G401 (cell line): ENCODE measurements around the gene MYDGF. TPM values are rescaled to one million over a fixed set of nuclear protein-coding genes. Genes with fewer than 3 reads are reported as not detected.
"Not testable (repeated sequence)": the region's sequence is repeated elsewhere in the genome, so short reads cannot be mapped to it uniquely, and the experiment has no call there.

ENCODE experiments used
- DNase-seq: peaks from one replicate; pipeline ENCODE4 v3.0.0-alpha.2; 2015; ENCODE audit warnings: low spot score
- in situ Hi-C: cut with HindIII; loops from 2 replicates; pipeline ENCODE4 v1.10.0; 2016; ENCODE audit warnings: low sequenced_read_pairs, mixed read lengths
- total RNA-seq: library from RNA; depleted of rRNA; stranded (reverse); fragments of >200 nt; shearing (Covaris generic); gene quantifications from 2 replicates; pipeline ENCODE4 v1.2.3, GENCODE V29; 2014

The MYDGF gene
- total RNA-seq, 1 experiment from 2014 or later = 182 TPM

DNA sequence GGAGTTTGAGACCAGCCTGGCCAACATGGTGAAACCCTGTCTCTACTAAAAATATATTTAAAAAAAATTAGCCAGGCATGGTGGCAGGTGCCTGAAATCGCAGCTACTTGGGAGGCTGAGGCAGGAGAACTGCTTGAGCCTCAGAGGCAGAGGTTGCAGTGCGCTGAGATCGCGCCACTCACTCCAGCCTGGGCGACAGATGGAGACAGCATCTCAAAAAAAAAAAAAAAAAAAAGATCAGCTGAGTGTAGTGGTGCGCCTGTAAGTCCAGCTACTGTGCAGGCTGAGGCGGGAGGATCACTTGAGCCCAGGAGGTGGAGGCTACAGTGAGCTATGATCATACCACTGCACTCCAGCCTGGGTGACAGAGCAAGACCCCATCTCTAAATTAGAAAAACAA lies 9.9 kb upstream of the MYDGF start:
- DNase-seq = not testable (repeated sequence)

DNA sequence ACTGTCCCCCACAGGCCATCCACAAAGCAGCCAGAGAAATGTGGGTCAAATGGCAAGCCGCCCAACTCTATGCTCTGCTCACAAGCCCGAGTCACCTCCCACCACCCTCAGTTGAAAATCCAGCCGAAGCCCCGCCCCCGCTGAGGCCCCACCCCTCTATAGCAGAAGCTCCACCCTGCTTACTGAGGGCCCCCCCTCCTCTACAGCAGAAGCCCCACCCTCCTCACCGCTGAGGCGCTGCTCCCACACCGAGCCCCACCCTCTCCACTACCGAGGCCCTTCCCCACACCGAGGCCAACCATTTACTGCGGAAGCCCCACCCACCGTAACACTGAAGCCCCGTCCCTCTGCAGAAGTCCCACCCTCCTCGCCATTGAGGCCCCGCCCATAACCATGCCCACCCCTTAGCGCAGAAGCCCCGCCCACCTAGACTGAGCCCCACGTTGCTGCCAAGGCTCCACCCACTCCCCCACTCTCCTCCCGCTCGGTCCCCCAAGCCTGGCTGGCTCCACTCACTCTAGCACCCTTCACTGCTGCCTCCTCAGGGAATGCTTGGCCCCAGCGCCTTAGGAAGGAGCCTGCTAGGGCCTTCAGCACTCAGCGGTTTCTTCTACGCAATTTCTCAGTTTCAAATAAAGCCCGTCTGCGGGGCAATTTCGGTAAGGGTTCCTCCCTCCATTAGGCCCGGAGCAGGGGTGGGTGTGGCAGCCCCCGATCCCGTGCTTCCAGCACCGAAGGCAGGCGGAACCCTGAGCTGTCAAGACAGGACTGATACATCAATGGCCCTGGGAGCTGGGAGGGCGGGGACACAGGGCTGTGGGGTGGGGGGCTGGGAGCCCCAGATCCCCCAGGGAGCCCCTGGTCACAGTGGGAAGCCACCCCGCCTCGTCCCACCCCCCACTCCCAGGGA lies 9.0 kb upstream of the MYDGF start:
- in situ Hi-C loops = no loop called here
- peak; percentile 72 for DNase-seq

More for the DNA sequence above, 9.9 kb upstream of the MYDGF start:
- in situ Hi-C loops = not testable (repeated sequence)

DNA sequence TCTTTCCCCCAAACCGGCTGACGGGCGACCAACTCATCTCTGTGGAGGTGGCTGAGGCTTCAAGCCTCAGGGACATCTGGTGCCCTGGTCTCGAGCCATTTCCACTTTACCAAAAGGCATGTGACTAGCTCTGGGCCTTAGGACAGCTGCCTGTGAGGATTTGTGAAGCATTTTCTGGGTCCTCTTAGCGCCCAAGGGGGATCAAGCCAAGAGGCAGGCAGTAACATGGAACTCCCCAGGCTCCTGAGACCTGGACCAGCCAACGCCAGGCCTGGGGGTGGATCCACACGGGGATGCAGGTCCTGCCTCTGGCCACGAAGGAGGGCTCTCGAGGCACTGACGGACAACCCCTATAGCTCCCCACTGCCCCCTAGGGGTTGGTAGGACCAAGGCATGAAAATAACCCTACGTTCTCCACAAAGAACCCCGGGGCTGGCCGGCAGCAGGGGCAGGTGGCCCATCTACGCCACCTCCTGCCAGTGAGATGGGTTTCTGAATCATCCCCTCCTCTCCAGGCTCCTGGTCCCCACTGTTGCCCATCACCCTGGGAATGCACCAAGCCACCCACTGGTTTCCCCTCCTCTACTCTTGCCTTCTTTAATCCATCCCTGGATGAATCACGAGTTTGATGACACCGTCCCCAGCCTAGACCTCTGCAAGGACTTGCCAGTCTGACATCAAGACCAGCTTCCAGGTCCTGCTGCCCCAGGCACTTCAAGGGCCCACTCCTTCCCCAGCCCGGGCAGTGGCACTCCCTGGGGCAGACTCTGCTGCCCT lies 7.0 kb upstream of the MYDGF start:
- in situ Hi-C loops = no loop called here

DNA sequence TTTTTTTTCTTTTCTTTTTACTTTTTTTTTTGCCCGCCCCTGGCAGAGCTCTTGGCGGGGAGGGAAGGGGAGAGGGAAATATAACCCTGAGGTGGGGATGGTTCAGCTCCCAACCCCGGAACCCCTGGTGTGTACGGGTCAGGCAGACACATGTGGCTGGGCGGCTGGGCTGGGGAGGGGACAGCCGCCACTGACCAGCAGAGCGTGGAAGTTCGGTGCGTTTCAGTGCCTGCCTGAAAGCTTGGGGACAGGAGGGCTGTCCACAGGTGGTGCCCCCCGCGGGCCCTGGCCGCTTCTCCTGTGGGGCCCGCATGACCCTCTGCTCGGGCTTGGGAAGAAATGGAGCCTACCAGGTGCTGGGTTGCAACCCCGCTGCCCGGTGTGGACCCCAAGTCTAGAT lies 5.2 kb upstream of the MYDGF start:
- in situ Hi-C loops = no loop called here
- DNase-seq = no peak

More for the DNA sequence above, 7.0 kb upstream of the MYDGF start:
- peak; percentile 86 for DNase-seq

DNA sequence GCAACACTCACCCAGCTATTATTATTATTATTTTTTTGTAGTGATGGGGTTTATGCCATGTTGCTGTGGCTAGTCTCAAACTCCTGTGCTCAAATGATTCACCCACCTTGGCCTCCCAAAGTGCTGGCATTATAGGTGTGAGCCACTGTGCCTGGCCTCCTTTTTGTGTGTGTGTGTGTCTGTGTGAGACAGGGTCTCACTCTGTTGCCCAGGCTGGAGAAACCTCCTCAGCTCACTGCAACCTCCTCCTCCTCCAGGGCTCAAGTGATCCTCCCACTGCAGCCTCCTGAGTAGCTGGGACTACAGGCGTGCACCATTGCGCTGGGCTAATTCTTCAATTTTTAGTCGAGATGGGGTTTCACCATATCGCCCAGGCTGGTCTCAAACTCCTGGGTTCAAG lies 3.6 kb upstream of the MYDGF start:
- DNase-seq = no peak
- in situ Hi-C loops = no loop called here

DNA sequence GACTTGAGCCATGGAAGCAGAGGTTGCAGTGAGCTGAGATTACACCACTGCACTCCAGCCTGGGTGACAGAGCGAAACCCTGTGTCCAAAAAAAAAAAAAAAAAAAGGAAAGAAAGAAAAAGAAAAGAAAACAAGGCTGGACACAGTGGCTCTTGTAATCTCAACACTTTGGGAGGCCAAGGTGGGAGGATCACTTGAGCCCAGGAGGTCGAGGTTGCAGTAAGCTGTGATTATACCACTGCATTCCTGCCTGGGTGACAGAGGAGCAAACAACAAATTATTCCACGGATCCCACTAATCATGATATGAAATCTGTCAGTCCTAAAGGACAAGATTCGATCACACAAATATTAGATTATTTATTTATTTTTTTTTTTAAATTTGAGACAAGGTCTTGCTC lies 3.1 kb upstream of the MYDGF start:
- no peak for DNase-seq
- in situ Hi-C loops = no loop called here

DNA sequence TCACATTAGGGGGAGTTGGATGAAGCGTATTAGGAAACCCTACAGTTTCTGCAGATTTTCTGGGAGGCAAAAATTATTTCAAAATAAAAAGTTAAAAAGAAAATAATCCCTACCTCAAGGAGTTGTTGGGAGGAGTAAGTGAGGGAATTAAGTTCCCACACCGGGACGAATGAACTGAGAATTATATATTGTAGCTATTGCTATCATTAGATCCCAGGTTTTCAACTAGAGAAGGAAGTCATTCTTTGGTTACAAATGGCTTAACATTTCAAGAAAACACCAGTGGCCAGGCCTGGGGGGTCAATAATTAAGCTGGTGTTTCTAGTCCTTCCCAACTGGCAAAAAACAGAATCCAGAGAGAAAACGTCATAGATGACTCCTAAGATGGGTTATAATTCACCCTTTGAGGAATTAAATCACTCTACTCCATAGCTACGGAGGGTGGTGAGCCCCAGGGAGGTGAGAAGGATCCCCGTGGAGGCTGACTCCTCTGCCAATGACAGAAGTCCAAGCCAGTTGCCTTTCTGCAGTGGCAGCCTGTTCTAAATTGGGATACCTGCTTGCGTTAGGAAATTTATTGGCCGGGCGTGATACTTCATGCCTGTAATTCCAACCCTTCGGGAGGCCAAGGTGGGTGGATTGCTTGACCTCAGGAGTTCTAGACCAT lies 1.2 kb upstream of the MYDGF start:
- peak; percentile 59 for DNase-seq
- in situ Hi-C loops = no loop called here

DNA sequence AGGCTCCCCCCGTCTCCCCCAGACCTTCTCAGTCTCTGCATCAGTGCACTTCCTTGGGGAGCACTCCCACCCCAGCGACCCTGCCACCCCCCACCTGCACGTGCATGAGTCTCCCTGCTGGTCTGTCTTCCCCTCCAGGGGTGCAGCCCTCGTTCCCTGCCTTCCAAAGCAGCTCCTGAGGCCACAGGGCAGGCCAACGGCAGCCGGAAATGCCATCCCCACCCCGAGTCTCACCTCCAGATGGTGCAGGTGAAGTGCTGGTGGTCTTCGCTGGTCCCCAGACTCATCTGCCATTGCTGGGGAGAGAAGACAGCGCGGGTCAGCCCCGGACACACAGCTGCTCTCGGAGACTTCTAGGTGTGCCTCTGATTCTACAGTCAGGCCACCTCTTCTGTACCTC lies 5.5 kb downstream of the MYDGF start:
- DNase-seq = no peak
- in situ Hi-C loops = no loop called here

DNA sequence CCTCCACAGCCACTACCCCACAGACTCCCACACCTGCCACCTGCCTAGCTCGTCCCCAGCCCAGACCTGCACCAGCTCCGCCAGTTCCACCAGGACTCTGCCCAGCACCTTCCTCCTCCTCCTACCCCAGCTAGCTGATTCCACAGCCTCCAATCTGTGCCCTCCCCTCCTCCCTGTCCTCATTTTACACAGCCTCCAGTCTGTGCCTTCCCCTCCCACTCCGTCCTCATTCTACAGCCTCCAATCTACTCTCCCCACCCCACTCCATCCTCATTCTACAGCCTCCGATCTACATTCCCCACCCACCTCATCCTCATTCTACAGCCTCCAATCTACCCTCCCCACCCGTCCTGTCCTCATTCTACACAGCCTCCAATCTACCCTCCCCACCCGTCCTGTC lies 7.3 kb downstream of the MYDGF start:
- in situ Hi-C loops = no loop called here
- DNase-seq = no peak

DNA sequence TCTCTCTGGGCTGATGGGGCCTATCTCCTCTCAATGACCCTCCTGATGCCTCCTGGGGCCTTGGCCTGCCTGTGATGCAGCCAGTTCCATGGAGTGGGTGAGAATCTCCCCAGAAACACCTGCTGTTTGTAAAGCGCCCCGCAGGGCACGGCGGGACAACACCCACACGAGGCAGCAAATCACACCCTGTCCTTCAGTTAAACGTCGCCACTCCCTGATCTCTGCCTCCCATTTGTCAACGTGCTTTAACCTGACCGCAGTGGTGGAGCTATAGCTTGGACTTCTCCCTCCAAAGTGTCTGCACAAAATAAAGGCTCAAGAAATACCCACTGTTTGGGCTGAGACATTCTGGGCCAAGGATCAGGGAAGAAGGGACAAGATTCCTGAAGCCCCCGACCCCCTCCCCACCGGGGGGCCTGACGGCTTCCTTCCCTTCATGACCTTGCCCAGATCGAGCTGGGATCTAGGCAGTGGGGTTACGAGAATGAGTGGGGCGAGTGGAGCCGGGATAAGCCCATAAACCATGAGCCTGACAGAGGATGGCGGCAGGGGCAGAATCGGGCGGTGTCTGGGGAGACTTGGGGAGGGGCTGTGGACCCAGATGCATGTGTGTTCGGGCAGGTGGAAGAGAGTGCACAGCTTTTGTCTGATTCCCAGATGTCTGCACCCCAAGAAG lies 8.0 kb downstream of the MYDGF start:
- in situ Hi-C loops = no loop called here
- DNase-seq = no peak

DNA sequence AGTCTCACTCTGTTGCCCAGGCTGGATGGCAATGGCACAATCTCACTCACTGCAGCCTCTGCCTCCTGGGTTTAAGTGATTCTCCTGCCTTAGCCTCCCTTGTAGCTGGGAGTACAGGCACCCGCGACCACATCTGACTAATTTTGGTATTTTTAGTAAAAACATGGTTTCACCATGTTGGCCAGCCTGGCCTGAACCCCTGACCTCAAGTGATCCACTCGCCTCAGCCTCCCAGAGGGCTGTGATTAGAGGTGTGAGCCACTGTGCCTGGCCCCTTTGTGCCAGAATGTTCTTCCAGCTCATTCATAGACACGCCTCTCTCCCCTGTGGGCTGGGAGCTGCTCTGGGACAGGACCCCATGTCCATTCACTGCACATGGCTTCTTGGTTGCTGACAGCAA lies 9.1 kb downstream of the MYDGF start:
- in situ Hi-C loops = no loop called here
- DNase-seq = no peak

DNA sequence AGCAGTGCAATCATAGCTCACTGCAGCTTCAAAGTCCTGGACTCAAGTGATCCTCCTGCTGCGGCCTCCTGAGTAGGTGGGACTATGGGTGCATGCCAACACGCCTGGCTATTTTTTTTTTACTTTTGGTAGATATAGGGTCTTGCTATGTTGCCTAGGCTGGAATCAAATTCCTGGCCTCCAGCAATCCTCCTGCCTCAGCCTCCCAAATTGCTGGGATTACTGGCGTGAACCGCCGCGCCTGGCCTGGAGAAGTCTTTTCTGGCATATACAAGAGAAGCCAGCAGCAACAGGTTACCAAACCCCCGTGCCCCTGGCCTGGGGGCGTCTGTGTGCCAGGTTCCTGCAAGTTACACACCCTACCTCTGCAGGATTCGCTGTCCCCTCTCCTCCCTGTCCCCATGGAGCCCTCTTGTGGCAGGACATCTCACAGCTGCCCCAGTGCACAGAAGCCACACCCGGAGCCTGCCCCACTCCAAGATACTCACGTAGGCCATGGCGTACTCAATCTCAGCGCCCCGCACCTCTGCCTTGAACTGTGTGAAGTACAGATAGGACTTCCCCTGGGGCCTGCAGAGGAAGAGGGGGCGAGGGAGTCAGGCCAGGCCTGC lies 9.9 kb downstream of the MYDGF start:
- in situ Hi-C loops = no loop called here
- DNase-seq = no peak

DNA sequence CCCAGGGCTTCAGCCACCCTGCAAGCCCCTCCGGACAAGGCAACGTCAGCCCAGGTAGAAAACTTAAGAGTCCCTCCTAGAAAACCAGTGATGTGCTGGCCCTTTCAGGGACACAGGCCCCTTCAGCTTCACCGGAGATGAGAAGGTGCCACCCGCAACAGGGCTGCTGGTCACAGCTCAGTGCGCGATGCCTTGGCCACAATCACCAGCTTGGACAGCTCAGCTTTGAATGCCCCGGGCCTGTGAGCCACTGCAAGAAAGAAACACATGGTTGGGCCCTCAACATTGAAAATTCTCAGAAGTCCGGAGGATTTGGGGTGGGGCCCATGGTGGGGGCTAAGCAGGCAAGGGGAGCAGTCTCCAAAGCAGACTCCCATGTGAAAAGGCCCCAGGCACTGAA lies 12.3 kb downstream of the MYDGF start:
- in situ Hi-C loops = no loop called here
- no peak for DNase-seq

DNA sequence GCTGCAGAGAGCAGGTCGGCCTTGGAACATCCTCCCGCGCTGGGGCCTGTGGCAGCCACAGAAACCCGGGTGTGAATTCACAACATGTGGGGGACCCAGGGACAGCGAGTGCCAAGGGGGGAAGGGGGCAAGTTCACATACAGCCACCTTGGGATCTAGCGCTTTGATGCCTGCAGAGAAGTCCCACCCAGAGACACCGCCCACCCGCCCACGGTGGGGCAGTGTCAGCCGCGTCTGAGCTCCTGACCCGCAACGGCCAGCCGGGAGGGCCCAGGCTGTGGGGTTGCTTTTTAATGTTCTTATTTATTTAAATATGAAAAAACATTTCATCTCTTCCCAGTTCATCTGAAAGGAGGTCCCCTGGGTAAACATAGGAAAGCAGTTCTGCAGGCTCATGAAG lies 12.9 kb downstream of the MYDGF start:
- in situ Hi-C loops = no loop called here

DNA sequence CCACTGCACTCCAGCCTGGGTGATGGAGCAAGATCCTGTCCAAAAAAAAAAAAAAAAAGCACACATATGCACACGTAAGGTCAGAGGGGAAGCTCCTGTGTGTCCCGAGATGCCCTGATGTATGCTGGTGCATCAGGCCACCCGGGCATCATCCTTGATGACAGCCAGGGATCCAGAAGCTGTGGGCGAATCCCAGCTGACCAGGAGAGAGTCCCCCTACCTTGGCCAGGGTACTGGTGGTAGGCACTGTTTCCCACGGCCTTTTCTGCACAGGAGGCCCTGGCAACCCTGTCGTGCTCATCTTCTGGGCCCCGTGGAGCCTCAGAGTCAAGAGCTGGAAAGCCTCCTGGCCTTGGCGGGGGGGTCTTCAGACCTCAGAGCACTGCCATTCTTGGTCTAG lies 14.0 kb downstream of the MYDGF start:
- DNase-seq = no peak
- in situ Hi-C loops = no loop called here

More for the DNA sequence above, 12.9 kb downstream of the MYDGF start:
- DNase-seq = no peak

DNA sequence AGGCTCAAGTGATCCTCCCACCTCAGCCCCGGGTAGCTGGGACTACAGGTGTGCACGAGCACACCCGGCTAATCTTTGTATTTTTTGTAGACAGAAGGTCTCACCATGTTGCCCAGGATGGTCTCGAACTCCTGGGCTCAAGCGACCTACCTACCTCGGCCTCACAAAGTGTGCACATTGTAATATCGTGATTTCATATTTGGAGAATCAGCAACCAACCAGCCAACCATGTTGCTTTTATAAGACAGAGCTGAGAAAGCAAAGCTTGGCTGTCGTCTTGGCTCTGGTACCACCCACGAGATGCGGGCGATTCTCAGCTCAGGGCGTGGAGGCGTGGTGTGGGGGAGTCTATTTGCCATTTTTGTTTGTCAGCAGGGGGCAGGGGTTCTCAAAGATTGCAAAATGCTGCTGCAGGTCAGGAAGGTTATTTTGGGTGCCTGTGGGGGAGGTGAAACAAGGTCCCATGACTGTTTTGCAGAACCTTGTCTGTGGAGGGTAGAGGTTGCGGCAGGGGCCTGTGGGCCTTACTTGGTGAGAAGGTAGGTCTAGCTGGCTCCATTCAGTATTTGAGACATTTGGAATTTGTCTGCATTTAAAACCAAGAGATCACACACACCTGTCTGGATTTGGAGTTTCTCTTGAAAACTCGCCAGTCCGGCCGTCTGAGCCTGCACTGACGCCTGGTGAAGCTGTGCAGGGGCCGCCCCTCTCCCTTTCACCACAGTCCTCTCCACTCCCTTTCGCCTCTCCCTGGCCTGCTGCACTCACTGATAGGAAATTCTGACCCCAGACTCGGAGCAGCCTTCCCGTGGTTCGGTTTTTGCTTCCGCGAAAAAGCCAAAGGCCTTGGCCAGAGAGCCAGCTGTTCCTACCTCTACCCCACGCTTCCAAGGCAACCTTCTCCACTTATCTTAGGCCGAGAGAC lies 15.4 kb downstream of the MYDGF start:
- in situ Hi-C loops = no loop called here
- no peak for DNase-seq

DNA sequence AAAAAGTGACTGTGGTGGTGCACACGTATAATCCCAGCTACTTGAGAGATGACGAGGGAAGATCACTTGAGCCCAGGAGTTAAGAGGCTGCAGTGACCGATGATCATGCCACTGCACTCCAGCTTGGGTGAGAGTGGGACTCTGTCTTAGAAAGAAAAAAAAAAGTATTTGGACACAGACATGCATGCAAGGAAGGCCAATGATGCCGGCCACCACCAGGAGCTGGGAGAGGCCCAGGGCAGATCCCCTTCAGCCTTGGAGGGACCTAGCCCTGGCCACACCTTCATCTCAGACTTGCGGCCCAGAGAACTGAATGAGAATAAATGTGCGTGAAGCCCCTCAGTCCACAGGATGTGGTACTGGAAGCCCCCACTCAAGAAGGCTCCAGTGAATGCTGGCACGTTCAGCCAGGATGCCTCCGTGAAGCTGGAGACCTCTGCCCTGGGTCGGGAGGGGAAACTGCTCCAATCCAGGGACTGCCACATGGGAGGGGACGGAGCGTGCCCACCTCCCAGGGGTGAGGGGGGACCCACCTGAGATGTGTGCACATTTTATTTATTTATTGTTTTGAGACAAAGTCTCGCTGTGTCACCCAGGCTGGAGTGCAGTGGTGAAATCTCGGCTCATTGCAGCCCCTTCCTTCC lies 16.2 kb downstream of the MYDGF start:
- no peak for DNase-seq
- in situ Hi-C loops = no loop called here

DNA sequence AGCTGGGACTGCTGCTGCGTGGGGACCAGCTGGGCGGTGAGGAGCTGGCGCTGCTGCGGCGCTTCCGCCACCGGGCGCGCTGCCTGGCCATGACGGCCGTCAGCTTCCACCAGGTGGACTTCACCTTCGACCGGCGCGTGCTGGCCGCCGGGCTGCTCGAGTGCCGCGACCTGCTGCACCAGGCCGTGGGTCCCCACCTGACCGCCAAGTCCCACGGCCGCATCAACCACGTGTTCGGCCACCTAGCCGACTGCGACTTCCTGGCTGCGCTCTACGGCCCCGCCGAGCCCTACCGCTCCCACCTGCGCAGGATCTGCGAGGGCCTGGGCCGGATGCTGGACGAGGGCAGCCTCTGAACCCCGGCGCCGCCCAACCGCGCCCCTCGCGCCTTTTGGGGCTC lies 18.1 kb downstream of the MYDGF start:
- in situ Hi-C loops = no loop called here
- no peak for DNase-seq
